GM19395 (cell line): Measurements from ENCODE around the gene NMRAL1.
A peak's percentile ranks its signal among the peaks of the same experiment; 100 is the strongest.

ENCODE experiments used
- ATAC-seq: cut with Tn5 transposase; IDR thresholded peaks from one replicate; pipeline ENCODE4 v1.9.1; 2021; ENCODE audit warnings: mild to moderate bottlenecking, moderate library complexity; ENCODE audit not compliant: unreplicated experiment

Gene NMRAL1

DNA sequence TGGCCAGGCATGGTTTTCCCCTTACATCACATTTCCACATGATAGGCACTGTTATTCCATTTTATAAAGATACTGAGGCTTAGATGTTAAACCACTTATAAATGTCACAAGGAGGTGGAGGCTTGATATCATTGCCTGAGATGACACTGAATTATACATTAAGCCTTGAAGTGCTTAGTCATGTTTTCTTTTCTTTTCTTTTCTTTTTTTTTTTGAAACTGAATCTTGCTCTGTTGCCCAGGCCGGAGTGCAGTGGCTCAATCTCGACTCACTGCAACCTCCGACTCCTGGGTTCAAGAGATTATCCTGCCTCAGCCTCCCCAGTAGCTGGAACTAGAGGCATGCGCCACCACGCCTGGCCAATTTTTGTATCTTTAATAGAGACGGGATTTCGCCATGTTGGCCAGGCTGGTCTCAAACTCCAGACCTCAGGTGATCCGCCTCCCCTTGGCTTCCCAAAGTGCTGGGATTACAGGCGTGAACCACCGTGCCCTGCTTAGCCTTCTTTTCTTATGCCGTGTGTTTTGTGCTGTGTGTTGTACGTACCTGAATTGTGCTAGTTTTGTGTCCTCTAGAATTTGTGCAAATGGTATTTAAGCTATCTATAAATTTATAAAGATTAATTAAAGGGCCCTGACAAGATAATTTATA, 47.6 kb downstream of the NMRAL1 start:
- no peak for ATAC-seq

DNA sequence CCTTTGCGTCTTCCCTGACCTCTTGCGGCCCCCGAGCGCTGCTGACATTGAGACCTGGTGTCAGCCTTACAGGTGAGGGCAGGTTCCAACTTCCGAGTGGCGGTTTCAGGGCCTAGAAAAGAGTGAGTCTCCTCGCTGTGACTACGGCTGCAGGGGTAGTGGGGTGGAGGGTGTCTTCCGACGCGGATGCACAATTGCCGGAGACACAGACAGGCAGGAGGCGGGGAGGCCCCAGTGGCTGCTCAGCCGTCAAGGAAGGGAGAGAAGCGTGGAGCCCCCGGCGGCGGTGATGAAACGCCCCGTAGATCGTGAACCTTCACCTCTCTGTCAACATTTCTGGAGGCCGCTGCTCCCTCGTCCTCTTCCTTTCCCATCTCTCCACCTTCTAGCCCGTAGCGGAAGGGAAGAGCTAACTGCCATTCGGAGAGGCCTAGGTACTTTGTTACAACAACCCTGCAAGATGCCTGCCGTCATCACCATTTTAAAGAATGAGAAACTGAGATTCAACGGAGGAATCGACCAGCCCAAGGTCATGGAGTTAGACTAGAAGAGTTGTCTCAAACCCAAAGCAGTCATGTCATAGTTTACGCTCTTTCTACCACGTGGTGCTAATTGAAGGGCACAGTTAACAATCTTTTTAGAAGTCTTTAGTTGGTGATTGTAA, 48.3 kb downstream of the NMRAL1 start:
- ATAC-seq = peak; percentile 40

DNA sequence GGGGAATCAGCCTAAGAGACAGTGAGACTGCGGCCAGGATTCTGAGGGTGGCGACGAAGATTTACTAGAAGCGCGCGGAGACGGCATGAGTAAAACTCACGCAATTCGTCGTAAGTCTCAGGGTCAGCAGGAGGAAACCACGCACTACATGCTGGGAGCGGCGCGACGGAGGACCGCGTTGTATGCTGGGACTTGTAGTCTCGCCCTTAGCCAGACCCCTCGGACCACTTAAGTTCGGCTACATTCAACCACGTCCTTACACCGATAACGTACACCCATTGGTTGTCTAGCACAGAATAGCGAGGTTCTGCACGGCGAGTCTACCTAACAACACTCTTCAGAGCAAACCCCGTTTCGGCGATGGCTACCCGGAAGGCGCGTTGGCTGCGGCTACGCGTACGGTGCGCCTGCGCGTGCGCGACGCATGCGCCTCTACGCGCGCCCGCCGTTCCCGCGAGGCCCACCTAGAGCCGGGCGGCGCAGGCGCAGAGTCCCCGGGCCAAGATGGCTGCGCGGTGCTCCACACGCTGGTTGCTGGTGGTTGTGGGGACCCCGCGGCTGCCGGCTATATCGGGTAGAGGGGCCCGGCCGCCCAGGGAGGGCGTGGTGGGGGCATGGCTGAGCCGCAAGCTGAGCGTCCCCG, 48.9 kb downstream of the NMRAL1 start, which contains the start of gene DNAJA3:
Gene DNAJA3, plus strand, starts transcription at position 491 of the 643 bp plus-strand sequence. Its CDS starts 14 bp downstream, at position 505.
- ATAC-seq = peak; percentile 92

DNA sequence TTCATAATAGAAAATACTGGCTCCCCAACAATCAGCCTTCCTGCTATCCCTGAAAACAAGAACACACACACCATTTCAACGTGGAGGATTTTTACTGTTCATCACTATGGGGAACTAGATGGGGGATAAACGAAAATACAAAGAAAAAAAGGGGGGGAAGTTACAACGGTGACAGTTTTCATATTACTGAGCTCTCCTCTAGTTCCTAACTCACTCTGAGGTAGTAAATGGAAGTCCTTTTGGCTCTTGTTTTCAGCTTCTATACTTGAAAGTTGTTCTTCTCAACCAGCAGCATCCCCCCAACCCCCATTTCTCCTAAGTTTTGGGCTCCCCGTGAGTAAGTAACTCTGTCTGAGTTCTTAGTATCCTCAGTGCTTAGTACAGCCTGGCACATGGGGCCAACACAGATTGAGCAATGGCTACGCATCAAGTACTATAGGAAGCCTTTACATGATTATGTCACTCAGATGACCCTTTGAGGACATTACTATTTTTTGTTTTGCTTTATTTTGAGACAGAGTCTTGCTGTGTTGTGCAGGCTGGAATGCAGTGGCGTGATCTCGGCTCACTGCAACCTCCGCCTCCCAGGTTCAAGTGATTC, 53.8 kb downstream of the NMRAL1 start:
- no peak for ATAC-seq

DNA sequence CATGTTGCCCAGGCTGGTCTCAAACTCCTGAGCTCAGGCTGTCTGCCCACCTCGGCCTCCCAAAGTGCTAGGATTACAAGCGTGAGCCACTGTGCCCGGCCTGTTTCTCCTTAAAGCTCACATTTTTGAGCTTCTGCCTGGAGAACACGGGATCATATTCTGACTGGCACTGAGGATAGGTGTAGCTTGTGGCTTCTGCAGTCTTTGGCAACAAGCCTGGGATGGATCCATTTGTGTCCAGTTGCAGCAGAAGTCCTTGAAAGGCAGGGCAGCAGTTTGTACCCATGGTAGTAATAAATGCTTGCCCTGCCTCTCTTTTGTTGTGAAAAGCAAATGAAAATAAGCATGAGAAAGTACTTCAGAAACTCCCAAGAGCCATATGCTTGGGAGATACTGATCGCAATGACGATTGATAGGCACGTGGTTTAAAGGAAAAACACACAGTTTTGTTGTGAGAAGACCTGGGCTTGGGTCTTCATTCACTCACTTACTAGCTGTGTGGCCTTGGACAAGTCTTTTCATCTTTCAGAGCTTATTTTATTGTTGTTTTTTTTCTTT, 54.9 kb downstream of the NMRAL1 start:
- ATAC-seq = no peak

DNA sequence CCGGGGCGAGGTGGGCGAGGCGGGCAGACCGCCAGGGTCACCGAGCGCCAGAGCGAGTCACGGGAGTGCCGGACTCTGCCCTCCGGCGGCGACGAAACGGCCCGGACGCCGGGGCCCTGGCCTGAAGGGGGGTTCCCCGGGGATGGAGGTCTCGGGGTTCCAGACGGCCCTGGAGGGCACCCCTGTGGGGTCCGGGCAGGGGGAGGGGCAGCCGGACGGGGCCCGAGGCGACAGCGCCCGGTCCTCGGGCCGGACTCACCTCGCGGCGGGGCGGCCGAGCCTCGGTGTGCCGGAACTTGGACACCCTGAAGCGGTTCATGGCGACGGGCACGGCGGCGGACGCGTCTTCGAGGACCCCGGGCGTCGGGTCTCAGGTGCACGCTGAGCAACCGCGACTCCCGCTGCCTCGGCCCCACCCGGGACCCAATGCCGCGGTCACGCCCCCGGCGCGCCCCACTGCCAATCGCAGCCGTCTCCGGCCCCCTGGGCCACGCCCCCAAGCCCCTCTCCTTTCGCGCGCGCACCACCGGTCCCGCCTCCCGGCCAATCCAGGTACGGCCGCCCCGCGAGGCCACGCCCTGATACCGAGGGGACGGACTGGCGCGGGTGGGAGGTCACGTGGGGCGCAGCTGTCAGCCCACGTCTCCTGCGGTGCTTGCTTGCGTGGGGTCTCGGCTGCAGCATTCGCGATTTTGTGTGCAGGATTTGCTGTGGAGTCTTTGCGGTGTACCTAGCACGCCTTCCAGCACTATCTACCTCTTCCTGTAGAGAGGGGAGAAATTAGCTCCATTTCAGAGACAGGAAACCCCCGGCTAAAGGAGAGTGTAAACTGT, 58.0 kb downstream of the NMRAL1 start, which contains the start of gene CORO7:
Gene CORO7, minus strand, starts transcription at position 397 of the 833 bp plus-strand sequence. Its CDS starts 78 bp downstream, at position 319.
- peak; percentile 51 for ATAC-seq

DNA sequence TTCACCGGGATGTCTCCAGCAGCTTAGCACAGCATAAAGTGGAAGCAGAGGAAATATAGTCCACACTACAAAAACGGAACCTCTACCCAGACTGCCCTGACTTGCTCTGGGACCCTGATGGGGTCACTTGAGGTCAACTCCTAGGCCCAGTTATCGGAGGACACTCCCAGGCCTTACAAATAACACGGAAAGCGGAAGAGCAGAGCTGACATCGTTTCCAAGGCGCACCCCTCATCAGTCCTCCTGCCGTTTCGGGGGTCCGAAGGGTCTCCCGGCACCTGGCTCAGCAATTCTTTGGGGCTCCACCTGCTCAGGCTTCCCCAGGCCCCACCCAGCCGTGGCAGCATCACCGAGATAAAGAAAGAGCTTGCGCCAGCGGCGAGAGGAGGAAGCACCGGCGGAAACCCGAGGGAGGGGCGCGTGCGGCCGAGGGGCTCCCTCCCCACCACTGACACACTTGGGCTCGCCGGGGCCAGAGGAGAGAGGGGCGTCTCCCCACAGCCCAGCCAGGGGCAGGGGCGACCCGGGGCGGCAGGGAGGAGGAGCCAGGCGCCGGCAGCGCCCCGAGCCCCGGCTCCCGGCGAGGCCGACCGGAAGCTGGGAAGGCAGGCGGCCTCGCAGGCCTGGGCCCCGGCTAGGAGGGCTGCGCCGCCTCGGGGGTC, 58.8 kb downstream of the NMRAL1 start:
- peak; percentile 15 for ATAC-seq

DNA sequence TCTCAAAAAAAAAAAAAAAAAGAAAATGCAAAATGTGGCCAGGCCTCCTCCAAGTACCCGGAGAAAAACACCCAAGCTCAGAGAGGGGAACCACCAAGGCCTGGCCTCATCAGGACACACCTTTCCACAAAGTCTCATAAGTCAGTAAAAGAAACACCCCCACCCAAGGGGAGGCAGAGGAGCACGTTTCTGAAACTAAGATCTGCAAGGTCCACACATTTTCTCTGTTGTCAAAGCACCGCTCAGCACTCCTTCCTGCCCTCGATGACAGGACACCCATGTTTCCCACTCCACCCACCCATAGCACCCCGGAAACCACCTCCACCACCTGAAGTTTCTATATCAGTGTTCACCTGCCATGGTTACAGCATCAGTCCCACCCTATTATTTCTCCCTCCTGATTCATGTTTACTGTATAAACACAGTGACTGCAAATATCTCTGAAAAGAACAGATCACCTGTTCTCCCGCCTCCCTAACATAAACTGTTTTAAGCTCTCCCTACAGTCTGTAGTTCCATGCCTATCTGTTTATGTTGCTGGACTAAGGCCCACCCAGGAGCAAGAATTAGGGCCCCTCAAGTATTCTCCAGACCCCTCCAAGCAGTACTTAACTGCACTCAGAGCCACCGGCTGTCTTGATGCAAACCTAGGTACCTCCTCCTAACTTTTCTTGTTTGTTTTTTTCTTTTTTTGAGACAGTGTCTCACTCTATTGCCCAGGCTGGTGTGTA, 60.1 kb downstream of the NMRAL1 start:
- peak; percentile 81 for ATAC-seq

DNA sequence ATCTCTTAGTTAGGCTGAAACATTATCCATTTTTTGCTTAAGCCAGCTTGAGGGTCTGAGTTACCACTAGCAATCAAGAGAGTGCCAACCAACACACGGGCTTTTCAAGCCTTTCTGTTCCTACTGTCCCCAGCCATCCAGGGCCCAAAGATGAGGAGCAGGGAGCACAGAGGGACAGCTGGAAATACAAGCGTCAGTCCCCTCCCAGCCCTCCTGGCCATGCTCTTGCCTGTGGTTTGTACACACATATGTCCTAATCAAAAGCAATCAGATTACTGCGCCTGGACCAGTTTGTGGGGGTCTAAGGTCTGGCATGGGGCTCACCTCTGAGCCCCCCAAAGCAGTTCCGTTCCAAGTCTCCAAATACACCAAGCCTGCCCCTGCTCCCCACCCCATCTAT, 61.6 kb downstream of the NMRAL1 start:
- no peak for ATAC-seq

DNA sequence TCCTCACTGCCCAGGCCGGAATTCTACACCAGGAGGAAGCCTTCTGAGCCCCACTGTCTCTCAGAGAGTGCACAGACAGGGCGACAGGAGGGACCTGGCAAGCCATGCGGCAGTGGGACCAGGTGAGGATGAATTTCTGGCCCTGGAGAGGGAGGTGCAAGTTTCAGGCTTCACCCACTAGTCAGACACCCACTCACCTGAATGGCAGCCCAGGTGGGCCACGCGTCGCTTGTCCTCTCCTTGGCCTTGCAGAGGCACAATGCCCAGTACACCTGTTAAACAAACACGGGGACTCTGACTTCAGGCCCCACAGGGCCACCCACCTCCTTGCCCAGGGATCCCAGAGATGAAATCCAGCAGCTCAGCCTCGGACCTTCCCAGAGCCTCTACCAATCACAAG, 62.3 kb downstream of the NMRAL1 start:
- ATAC-seq = no peak
